GM12891 (cell line): Measurements from ENCODE around the gene METTL23.

Source experiments
- POLR2A ChIP-seq: IDR thresholded peaks from 2 replicates; pipeline ENCODE4 v1.6.1; 2011; ENCODE audit warnings: low read depth, low read length, control low read depth
- POLR2AphosphoS5 ChIP-seq: IDR thresholded peaks from 2 replicates; pipeline ENCODE4 v1.6.1; 2011; ENCODE audit warnings: low read depth, low read length, control low read depth
- SPI1 ChIP-seq: IDR thresholded peaks from 2 replicates; pipeline ENCODE4 v1.6.1; 2011; ENCODE audit warnings: low read depth, low read length, control low read depth

DNA sequence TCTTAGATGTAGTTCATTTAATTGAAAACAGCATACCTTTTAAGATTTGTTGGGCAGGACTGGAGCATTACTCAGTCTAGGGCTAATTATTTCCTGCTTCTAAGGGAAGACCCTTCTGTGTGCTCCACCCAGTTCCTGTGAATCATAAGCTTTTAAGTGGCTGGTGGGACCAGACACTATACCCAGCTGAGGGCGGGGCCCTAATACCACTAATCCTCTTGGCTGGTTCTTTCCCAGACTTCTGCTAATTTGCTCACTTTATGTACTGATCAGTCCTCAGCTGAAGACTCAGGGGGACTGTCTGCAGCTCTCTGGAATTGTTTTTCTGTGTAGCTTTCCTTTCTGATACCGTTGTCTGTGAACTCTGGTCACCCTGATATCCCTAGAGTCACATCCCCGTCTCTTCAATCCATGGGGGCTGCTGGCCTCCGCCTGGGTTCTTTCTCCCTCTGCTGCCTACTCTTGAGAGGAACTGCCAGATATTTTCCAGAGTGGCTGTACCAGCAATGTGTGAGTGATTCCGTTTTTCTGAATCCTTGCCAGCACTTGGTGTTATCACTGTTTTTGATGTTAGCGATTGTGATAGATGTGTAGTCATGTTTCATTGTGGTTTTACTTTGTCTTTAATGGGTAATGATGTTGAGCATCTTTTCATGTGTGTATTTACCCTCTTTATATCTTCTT, 46.3 kb downstream of the METTL23 start:
- TF ChIP-seq POLR2A (no peak), SPI1 (no peak), POLR2AphosphoS5 (no peak)
